Suprapubic skin (tissue), 3 donors: ENCODE results near the gene EED.

ENCODE experiments used
- EP300 ChIP-seq: sonication (generic); formaldehyde crosslinking; IDR thresholded peaks from one replicate; pipeline ENCODE4 v1.6.1; 2017; ENCODE audit warnings: antibody characterized with exemption
- POLR2A ChIP-seq, 2 donors: fragments of 450-650 bp; IDR thresholded peaks; one replicate each; pipeline ENCODE4 v1.6.1; 2017; ENCODE audit warnings: antibody characterized with exemption in 2 of 2, mild to moderate bottlenecking in 2 of 2, moderate library complexity in 2 of 2
- TF ChIP-seq, protein P1 (sequence below), 2 donors: fragments of 200-600 bp in 1 of 2; fragments of 450-650 bp in 1 of 2; sonication (generic) in 1 of 2; IDR thresholded peaks; one replicate each; pipeline ENCODE4 v1.5.1; 2016 to 2019; ENCODE audit warnings: antibody characterized with exemption in 2 of 2, mild to moderate bottlenecking in 1 of 2, moderate library complexity in 1 of 2

GRCh38 chr11:86199354-86199753, 45.2 kb upstream of the EED start:
- TF ChIP-seq, protein P1, sequence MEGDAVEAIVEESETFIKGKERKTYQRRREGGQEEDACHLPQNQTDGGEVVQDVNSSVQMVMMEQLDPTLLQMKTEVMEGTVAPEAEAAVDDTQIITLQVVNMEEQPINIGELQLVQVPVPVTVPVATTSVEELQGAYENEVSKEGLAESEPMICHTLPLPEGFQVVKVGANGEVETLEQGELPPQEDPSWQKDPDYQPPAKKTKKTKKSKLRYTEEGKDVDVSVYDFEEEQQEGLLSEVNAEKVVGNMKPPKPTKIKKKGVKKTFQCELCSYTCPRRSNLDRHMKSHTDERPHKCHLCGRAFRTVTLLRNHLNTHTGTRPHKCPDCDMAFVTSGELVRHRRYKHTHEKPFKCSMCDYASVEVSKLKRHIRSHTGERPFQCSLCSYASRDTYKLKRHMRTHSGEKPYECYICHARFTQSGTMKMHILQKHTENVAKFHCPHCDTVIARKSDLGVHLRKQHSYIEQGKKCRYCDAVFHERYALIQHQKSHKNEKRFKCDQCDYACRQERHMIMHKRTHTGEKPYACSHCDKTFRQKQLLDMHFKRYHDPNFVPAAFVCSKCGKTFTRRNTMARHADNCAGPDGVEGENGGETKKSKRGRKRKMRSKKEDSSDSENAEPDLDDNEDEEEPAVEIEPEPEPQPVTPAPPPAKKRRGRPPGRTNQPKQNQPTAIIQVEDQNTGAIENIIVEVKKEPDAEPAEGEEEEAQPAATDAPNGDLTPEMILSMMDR (IDR thresholded peaks at IDR 0.05), result no peak
- TF ChIP-seq EP300, result no peak
- TF ChIP-seq POLR2A (IDR thresholded peaks at IDR 0.05), result no peak
